Endothelial cell of umbilical vein (primary cell): Measurements from ENCODE around the gene FBXL13. TPM values are rescaled to one million over a fixed set of nuclear protein-coding genes. Genes with fewer than 3 reads are reported as not detected.

ENCODE experiments used
- BruUV-seq: library from RNA; stranded (reverse); fragments of 400-500 nt; replicated peaks from 2 replicates; lab custom pipeline; 2021; lab: Mats Ljungman, UMichigan
- CTCF ChIA-PET: fragments of 300-600, 350-600 bp; sonication (Branson Sonifier 250); formaldehyde crosslinking; loops from one replicate; lab custom pipeline; 2021; ENCODE audit warnings: antibody characterized with exemption, inconsistent platforms; lab: Charles Lee
- POLR2A ChIA-PET: fragments of 300-600, 350-600 bp; sonication (Branson Sonifier 250); formaldehyde crosslinking; loops from one replicate; lab custom pipeline; 2021; ENCODE audit warnings: antibody characterized with exemption, inconsistent platforms; lab: Charles Lee
- DNase-seq: peaks from one replicate; pipeline ENCODE4 v3.0.0-alpha.2; 2011; ENCODE audit warnings: low read depth, low spot score
- FAIRE-seq: peaks from 2 replicates; lab custom pipeline; 2011; peaks lifted over from hg19 to GRCh38; lab: Jason Lieb, UNC
- H2AFZ ChIP-seq: 2 replicates; pipeline ENCODE4 v1.6.0; 2012; ENCODE audit warnings: low read depth, low read length, control low read depth, inconsistent platforms
- H3K27ac ChIP-seq: 2 replicates; pipeline ENCODE4 v1.5.1; 2011; ENCODE audit warnings: low read depth, mild to moderate bottlenecking, control low read depth, low read length, moderate library complexity; ENCODE audit not compliant: insufficient read depth
- H3K27me3 ChIP-seq, 2 experiments: 2 replicates each; pipeline versions ENCODE4 v1.6.0 to v1.6.1; 2011; ENCODE audit warnings: low read length in 2 of 2, mixed read lengths in 1 of 2; ENCODE audit not compliant: control insufficient read depth in 2 of 2, insufficient read depth in 2 of 2
- H3K36me3 ChIP-seq, 2 experiments: 2 replicates in 1 of 2; 3 replicates in 1 of 2; pipeline ENCODE4 v1.5.1; 2011; ENCODE audit warnings: low read length in 2 of 2, mild to moderate bottlenecking in 1 of 2, moderate library complexity in 1 of 2; ENCODE audit not compliant: control insufficient read depth in 2 of 2, insufficient read depth in 2 of 2; ENCODE audit errors: extremely low read depth in 1 of 2
- H3K4me1 ChIP-seq: 3 replicates; pipeline ENCODE4 v1.5.1; 2011; ENCODE audit warnings: mild to moderate bottlenecking, low read length; ENCODE audit not compliant: control insufficient read depth, insufficient read depth; ENCODE audit errors: extremely low read depth
- H3K4me2 ChIP-seq: 2 replicates; pipeline ENCODE4 v1.6.1; 2011; ENCODE audit warnings: low read length, control low read depth, mixed read lengths; ENCODE audit not compliant: insufficient read depth
- H3K4me3 ChIP-seq, 3 experiments: fragments of 200-600 bp in 1 of 3; sonication (generic), shearing (Covaris generic) in 1 of 3; replicated peaks in 1 of 3; 2 replicates each; pipeline ENCODE4 v1.5.1; 2011 to 2016; ENCODE audit warnings: control low read depth in 3 of 3, low read length in 3 of 3, mild to moderate bottlenecking in 2 of 3, inconsistent platforms in 1 of 3, low read depth in 1 of 3, moderate library complexity in 1 of 3; ENCODE audit not compliant: insufficient read depth in 1 of 3
- H3K79me2 ChIP-seq: 2 replicates; pipeline ENCODE4 v1.6.0; 2012; ENCODE audit warnings: low read length, inconsistent platforms; ENCODE audit not compliant: control insufficient read depth, insufficient read depth
- H3K9ac ChIP-seq: replicated peaks from 2 replicates; pipeline ENCODE3; 2011; ENCODE audit warnings: low read length, control low read depth; ENCODE audit not compliant: insufficient read depth; ENCODE audit errors: extremely low read depth
- H3K9me1 ChIP-seq: replicated peaks from 3 replicates; pipeline ENCODE4 v1.6.0; 2011; ENCODE audit warnings: mild to moderate bottlenecking, low read length; ENCODE audit not compliant: control insufficient read depth, insufficient read depth; ENCODE audit errors: extremely low read depth
- H3K9me3 ChIP-seq: replicated peaks from 2 replicates; pipeline ENCODE4 v1.5.1; 2012; ENCODE audit warnings: low read length, inconsistent platforms; ENCODE audit not compliant: control insufficient read depth, insufficient read depth
- H4K20me1 ChIP-seq: replicated peaks from 2 replicates; pipeline ENCODE3; 2011; ENCODE audit warnings: mild to moderate bottlenecking, low read length; ENCODE audit not compliant: control insufficient read depth, insufficient read depth; ENCODE audit errors: extremely low read depth
- EZH2 ChIP-seq: IDR thresholded peaks from 2 replicates; pipeline ENCODE4 v1.6.1; 2012; ENCODE audit warnings: borderline replicate concordance, low read depth, mild to moderate bottlenecking, moderate library complexity, low read length, inconsistent platforms; ENCODE audit not compliant: severe bottlenecking
- FOS ChIP-seq: IDR thresholded peaks from 2 replicates; pipeline ENCODE4 v1.6.1; 2011; ENCODE audit warnings: mild to moderate bottlenecking, low read length, moderate library complexity, borderline replicate concordance; ENCODE audit not compliant: insufficient read depth
- GATA2 ChIP-seq: IDR thresholded peaks from 2 replicates; pipeline ENCODE4 v1.7.0; 2011; ENCODE audit warnings: low read depth, mild to moderate bottlenecking, moderate library complexity, mixed read lengths, low read length; ENCODE audit not compliant: insufficient read length, insufficient read depth
- JUN ChIP-seq: IDR thresholded peaks from 2 replicates; pipeline ENCODE4 v1.6.1; 2011; ENCODE audit warnings: borderline replicate concordance, low read depth; ENCODE audit not compliant: insufficient read length, insufficient read depth
- MYC ChIP-seq: IDR thresholded peaks from one replicate; pipeline ENCODE4 v1.6.1; 2011; ENCODE audit warnings: mild to moderate bottlenecking, low read depth, low read length
- POLR2A ChIP-seq: IDR thresholded peaks from 2 replicates; pipeline ENCODE4 v1.6.1; 2012; ENCODE audit warnings: low read depth, mild to moderate bottlenecking, control low read depth, low read length
- POLR2AphosphoS5 ChIP-seq: IDR thresholded peaks from 2 replicates; pipeline ENCODE4 v1.6.1; 2012; ENCODE audit warnings: low read depth, mild to moderate bottlenecking, control low read depth, low read length, moderate library complexity; ENCODE audit not compliant: insufficient read depth
- dilution Hi-C: fragments of 300-500 bp; cut with MboI; formaldehyde crosslinking; loops from one replicate; pipeline ENCODE4 v1.15.0; 2019; ENCODE audit warnings: low sequenced_read_pairs; ENCODE audit not compliant: extremely low pct_ligation_motif_present
- intact Hi-C: fragments of 100-400 bp; cut with micrococcal nuclease; formaldehyde crosslinking; loops from one replicate; pipeline ENCODE4 v1.10.0; 2022
- polyA plus RNA-seq, 4 experiments: library from polyadenylated mRNA; depleted of rRNA in 3 of 4; stranded (reverse) in 3 of 4; unstranded in 1 of 4; fragments of >200 nt; gene quantifications; 2 replicates each; pipeline versions ENCODE4 v1.2.1 to v1.2.3, GENCODE V29; 2011 to 2012; ENCODE audit warnings: missing spikeins in 1 of 4
- total RNA-seq: library from RNA; stranded (reverse); gene quantifications from 2 replicates; pipeline ENCODE4 v1.2.3, GENCODE V29; 2021
- TF ChIP-seq, protein P1 (sequence below), 2 donors: IDR thresholded peaks; 1 replicate in 1 of 2; 2 replicates in 1 of 2; pipeline ENCODE4 v1.5.1; 2011; ENCODE audit warnings: low read length in 2 of 2, mild to moderate bottlenecking in 2 of 2, moderate library complexity in 2 of 2, control low read depth in 1 of 2, inconsistent platforms in 1 of 2, low read depth in 1 of 2; ENCODE audit not compliant: insufficient read depth in 1 of 2; ENCODE audit errors: extremely low read depth in 1 of 2
- TF ChIP-seq, protein P2 (sequence below): IDR thresholded peaks from 2 replicates; pipeline ENCODE4 v1.6.1; 2011; ENCODE audit not compliant: insufficient read depth, insufficient read length

Gene FBXL13
- total and polyA plus RNA-seq, 2 donors (not counting 3 experiments of a cell fraction or from before 2014, with no cell fraction given) = 3.9 to 4.6 TPM

DNA sequence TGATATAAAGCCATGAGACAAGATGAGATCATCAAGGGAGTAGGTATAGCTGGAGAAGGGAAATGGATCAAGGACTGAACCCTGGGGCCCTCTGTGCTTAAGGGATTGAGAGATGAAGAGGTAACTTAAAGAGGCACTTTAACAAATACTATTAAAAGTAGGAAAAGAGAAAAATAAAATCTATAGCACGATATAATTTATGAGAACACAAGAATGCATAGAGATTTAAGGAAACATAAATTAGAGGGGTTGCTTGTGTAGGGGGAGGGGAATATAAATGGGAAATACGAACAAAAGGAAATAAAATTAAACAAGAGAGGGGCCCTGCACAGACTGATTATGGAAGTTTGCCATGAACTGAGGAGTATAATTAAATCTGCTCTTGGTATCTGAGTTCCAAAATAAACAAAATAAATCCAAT lies 177.4 kb downstream of the FBXL13 start:
- peaks cover 16% of the 10 kb centered on the region for H3K4me1 ChIP-seq
- H2AFZ ChIP-seq = no peak overlapping the region
- POLR2A ChIA-PET = no interaction called here

More for the DNA sequence above, 177.4 kb downstream of the FBXL13 start:
- H3K9ac ChIP-seq = no peak overlapping the region
- H3K79me2 ChIP-seq = no peaks in the 10 kb centered on the region
- H3K4me3 ChIP-seq = no peak overlapping the region
- FAIRE-seq = no peak
- H4K20me1 ChIP-seq = no peaks in the 10 kb centered on the region
- H3K4me2 ChIP-seq = no peak overlapping the region
- CTCF ChIA-PET = no interaction called here
- no TSS peak for BruUV-seq
- no peaks in the 10 kb centered on the region for H3K9me3 ChIP-seq
- H3K36me3 ChIP-seq = no peaks in the 10 kb centered on the region
- dilution Hi-C loops = no loop called here
- no peaks in the 10 kb centered on the region for H3K9me1 ChIP-seq
- H3K27me3 ChIP-seq = no peaks in the 10 kb centered on the region
- TF ChIP-seq MYC (no peak), EZH2 (no peak), JUN (no peak), POLR2AphosphoS5 (no peak), GATA2 (no peak), POLR2A (no peak), FOS (no peak)
- TF ChIP-seq, protein P1, sequence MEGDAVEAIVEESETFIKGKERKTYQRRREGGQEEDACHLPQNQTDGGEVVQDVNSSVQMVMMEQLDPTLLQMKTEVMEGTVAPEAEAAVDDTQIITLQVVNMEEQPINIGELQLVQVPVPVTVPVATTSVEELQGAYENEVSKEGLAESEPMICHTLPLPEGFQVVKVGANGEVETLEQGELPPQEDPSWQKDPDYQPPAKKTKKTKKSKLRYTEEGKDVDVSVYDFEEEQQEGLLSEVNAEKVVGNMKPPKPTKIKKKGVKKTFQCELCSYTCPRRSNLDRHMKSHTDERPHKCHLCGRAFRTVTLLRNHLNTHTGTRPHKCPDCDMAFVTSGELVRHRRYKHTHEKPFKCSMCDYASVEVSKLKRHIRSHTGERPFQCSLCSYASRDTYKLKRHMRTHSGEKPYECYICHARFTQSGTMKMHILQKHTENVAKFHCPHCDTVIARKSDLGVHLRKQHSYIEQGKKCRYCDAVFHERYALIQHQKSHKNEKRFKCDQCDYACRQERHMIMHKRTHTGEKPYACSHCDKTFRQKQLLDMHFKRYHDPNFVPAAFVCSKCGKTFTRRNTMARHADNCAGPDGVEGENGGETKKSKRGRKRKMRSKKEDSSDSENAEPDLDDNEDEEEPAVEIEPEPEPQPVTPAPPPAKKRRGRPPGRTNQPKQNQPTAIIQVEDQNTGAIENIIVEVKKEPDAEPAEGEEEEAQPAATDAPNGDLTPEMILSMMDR (IDR thresholded peaks at IDR 0.05; ENCODE audit: extremely low read depth in 1 of 2, insufficient read depth in 1 of 2, low read depth in 1 of 2, low read length in 2 of 2) = no peak
- TF ChIP-seq, protein P2, sequence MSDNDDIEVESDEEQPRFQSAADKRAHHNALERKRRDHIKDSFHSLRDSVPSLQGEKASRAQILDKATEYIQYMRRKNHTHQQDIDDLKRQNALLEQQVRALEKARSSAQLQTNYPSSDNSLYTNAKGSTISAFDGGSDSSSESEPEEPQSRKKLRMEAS = no peak
- intact Hi-C loops = no loop called here
- no peak overlapping the region for H3K27ac ChIP-seq
- DNase-seq = peak; percentile 82
